CMK (cell line): ENCODE data around the gene MGAM2.
"Not testable (repeated sequence)": the region's sequence is repeated elsewhere in the genome, so short reads cannot be mapped to it uniquely, and the experiment has no call there.

ENCODE experiments used
- DNase-seq: peaks from one replicate; pipeline ENCODE4 v3.0.0-alpha.2; 2010; ENCODE audit warnings: low read depth

MGAM2 gene

DNA sequence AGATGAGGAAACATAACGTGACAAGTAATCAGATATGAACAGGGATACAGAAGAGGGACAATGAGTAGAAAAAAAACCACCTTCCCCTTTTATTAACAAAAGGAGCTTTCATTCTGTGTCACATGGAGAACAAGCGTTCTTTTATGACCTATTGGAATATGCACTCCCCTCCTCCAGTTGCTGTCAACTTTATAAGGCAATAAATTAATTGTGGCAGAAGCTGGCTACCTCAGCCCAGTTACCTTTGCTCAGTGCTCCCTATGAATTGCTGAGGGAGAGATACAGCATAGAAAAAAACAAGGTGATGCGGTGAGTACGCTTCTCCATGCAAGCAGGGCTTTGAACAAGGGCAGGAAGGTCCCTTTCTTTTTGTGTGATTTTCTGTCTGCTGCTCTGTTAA is at the start of gene MGAM2:
Gene MGAM2 (plus strand): TSS at position 220 of the 400 bp plus-strand sequence. CDS start 5,156 bp downstream, outside the sequence.
- no peak for DNase-seq

GRCh38 chr7:142063551-142064442 is 47.7 kb upstream of the MGAM2 start:
- DNase-seq = no peak

DNA sequence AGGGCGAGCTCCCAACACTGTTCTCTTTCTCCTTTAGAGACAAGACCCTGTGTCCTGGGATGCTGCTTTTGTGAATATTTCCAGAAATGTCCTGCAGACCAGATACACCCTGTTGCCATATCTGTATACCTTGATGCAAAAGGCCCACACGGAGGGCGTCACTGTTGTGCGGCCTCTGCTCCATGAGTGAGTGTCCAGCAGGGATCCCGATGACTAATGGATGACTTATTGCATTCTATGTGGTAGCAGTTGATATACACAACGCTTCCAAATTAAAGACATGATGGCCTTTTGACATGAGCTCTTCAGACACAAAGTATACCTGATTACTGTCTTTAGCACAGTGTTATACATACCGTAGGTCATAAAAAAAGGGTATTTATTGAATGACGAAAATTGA is 45.0 kb upstream of the MGAM2 start:
- DNase-seq = no peak

DNA sequence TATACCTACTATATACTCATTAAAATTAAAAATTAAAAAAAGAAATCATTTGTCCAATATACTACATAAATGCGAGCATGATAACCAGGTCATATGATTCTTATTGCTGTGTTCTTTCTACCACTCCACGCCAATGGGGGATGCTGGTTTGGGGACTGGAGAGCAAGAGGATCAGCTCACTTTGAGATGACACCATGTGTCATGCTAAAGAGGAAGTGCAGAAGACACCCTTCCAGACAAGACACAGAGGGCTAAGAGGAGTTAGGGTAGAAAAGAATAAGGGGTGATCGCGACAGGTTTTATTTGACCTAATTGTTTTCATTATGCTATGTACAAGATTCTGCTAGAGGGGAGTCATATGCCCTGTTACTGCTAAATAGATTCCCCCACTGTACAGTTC is 33.8 kb upstream of the MGAM2 start:
- DNase-seq = no peak

DNA sequence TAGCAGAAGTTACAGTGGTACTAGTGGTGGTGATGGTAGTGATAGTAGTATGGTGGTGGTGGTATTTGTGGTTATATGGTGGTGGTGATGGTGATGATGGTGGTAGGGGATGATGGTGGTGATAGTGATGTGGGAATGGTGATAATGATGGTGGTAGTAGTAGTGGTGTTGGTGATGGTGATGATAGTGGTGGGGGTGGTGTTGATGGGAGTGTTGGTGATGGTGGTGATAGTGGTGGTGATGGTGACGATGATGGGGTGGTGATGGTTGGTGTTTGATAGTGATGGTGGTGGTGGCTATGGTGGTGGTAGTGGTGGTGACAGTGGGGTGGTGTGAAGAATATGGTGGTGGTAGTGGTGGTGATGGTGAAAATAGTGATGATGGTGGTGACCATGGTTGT is 27.9 kb upstream of the MGAM2 start:
- no peak for DNase-seq

- DNase-seq = no peak
These were observed 26.1 kb upstream of the MGAM2 start for GRCh38 chr7:142085428-142085827.

GRCh38 chr7:142088022-142088714 is 23.4 kb upstream of the MGAM2 start:
- DNase-seq = no peak

DNA sequence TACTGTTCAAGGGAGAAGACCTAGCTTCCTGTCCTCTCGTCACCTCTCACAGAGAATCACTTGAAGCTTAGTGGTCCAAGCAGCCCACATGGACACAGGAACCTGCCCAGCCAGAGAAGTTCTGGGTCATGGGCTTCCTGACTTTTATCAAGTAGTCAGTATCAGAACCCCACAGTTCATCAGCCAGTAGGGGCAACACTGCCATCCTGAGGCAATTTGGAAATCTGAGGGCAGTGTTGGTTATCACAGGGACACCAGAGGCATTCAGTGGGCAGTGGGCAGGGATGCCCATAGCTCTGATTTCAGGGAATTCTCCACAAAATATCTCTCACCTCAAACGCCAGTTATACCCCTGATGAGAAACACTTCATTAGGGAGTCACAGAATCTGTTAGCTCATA is 22.5 kb upstream of the MGAM2 start:
- no peak for DNase-seq

- no peak for DNase-seq
These were observed 19.6 kb upstream of the MGAM2 start for GRCh38 chr7:142091961-142092360.

- no peak for DNase-seq
These were observed 16.7 kb upstream of the MGAM2 start for GRCh38 chr7:142094861-142095260.

GRCh38 chr7:142097571-142097970 is 13.9 kb upstream of the MGAM2 start:
- no peak for DNase-seq

DNA sequence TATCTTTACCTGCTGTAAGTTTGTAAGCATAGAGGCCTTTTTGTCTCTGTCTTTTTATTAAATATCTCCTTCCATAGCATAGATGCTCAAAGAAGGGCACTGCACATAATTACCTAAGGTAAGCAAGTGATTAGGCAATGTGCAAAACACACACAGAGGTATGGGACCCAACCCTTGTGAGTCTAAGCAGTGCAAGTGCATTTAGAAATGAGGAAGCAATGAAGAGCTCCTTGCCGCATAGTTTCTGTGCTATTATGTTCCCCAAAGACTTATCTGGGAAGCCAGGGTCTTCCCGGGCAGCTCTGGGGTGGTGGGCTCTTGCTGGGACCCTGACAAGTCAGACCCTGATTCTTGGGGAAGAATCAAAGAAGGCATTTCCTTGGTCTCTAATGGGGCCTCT is 13.5 kb upstream of the MGAM2 start:
- DNase-seq = no peak

DNA sequence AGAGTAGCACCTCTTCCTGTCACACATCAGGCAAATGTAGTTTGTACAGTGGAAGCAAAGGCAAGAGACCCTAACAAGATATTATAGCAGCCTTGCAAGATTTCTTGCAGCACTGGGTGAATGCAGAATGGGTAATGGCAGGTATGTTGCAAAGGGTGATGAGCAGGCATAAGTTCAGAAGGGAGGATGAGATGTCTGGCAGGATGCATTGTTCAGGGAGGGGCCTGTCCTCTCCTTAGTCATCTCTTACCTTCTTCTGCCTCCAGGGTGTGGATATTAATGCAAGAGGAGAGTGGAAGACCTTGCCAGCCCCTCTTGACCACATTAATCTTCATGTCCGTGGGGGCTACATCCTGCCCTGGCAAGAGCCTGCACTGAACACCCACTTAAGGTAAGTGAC is 12.2 kb upstream of the MGAM2 start:
- DNase-seq = not testable (repeated sequence)

DNA sequence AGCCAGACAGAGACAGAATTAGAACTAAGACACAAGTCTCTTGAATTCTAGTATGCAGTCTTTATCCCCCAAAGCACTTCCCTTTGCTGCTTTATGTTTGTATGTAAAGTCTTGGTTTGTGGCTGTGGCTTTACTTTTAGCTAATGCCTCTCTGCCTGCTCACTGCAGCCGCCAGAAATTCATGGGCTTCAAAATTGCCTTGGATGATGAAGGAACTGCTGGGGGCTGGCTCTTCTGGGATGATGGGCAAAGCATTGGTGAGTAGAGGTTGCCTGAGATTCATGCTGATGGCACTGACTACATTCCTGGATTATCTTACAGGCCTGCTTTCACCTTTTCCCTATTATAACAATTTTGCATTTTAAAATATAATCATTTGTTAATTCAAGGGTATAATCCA is 10.9 kb upstream of the MGAM2 start:
- DNase-seq = no peak

DNA sequence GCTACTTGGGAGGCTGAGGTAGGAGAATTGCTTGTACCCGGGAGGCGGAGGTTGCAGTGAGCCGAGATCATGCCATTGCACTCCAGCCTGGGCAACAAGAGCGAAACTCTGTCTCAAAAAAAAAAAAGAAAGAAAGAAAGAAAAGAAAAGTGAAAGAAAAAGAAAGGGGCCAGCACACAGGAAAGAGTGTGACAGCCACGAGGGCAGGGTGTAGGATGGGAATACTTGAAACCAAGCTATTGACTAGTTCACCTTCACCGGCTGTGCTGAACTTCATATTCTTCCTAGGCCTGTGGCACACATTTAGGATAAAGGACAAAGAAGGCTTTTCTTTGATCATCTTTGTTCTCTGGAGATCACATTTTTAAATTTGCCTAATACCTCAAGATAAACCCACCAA is 9.7 kb upstream of the MGAM2 start:
- DNase-seq = not testable (repeated sequence)

GRCh38 chr7:142104550-142105527 is 6.7 kb upstream of the MGAM2 start:
- no peak for DNase-seq

- DNase-seq = no peak
These were observed 2.6 kb upstream of the MGAM2 start for GRCh38 chr7:142108728-142109505.

DNA sequence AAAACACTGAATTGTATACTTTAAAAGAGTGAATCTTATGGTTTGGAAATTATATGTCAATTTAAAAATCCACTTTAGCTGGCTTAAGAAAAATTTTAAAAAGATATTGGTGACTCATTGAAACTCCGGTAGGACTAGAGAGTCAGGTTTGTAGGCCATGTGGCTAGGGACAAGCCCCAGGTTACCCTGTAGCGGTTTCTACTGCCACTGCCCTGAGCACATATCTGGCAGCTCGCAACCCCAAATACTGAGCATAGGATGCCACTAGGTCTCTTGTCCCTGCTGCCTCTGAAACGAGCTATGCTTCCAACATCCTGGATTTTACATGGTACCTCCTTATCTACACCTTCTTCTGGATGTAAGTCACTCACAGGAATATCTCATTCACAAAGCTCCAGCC is 1.4 kb upstream of the MGAM2 start:
- no peak for DNase-seq

DNA sequence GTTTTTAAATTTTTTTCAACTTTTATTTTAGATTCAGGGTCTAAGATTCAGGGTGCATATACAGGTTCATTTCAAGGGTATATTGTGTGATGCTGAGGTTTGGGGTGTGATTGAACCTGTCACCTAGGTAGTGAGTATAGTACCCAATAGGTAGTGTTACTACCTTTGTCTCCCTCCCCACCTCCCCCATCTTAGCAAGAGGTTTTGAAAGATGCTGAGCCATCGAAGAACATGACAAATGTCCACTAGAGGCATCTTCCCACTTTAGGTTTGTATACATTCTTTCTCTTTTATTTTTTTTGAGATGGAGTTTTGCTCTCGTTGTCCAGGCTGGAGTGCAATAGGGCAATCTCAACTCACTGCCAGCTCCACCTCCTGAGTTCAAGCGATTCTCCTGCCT is 880 bp upstream of the MGAM2 start:
- no peak for DNase-seq

- no peak for DNase-seq
These were observed 568 bp downstream of the MGAM2 start for GRCh38 chr7:142112086-142112485.

GRCh38 chr7:142114207-142114606 is 2.7 kb downstream of the MGAM2 start:
- no peak for DNase-seq
